ENCODE measurements around the gene FOCAD.
"Not testable (repeated sequence)": the region's sequence is repeated elsewhere in the genome, so short reads cannot be mapped to it uniquely, and the experiment has no call there.

Gene FOCAD

GRCh38 chr9:20684035-20684874 is at the start of gene FOCAD:
Gene FOCAD (plus strand): TSS chr9:20684259. CDS start chr9:20715354, 31,095 bp downstream.
- DNase-seq, result peak; percentile 92

GRCh38 chr9:20634895-20635294 is 49.2 kb upstream of the FOCAD start:
- no peak for DNase-seq

- DNase-seq, result no peak
Observed at GRCh38 chr9:20636888-20637440, 47.1 kb upstream of the FOCAD start.

- peak; percentile 76 for DNase-seq
Observed at GRCh38 chr9:20640331-20641187, 43.5 kb upstream of the FOCAD start.

- DNase-seq, result no peak
Observed at GRCh38 chr9:20642045-20642444, 42.0 kb upstream of the FOCAD start.

- no peak for DNase-seq
Observed at GRCh38 chr9:20643660-20644059, 40.4 kb upstream of the FOCAD start.

GRCh38 chr9:20646656-20647055 is 37.4 kb upstream of the FOCAD start:
- no peak for DNase-seq

GRCh38 chr9:20649381-20649780 is 34.7 kb upstream of the FOCAD start:
- DNase-seq, result no peak

- DNase-seq, result no peak
Observed at GRCh38 chr9:20650313-20650712, 33.7 kb upstream of the FOCAD start.

GRCh38 chr9:20650750-20651299 is 33.2 kb upstream of the FOCAD start:
- no peak for DNase-seq

- no peak for DNase-seq
Observed at GRCh38 chr9:20651939-20652338, 32.1 kb upstream of the FOCAD start.

- DNase-seq, result not testable (repeated sequence)
Observed at GRCh38 chr9:20658246-20658667, 25.8 kb upstream of the FOCAD start.

- DNase-seq, result no peak
Observed at GRCh38 chr9:20658677-20659473, 25.2 kb upstream of the FOCAD start.

GRCh38 chr9:20659474-20659967 is 24.5 kb upstream of the FOCAD start:
- no peak for DNase-seq

GRCh38 chr9:20662156-20662555 is 21.9 kb upstream of the FOCAD start:
- peak; percentile 21 for DNase-seq

GRCh38 chr9:20663133-20663532 is 20.9 kb upstream of the FOCAD start:
- no peak for DNase-seq

GRCh38 chr9:20664501-20664900 is 19.6 kb upstream of the FOCAD start:
- no peak for DNase-seq

- DNase-seq, result no peak
Observed at GRCh38 chr9:20670395-20670794, 13.7 kb upstream of the FOCAD start.

GRCh38 chr9:20671635-20672034 is 12.4 kb upstream of the FOCAD start:
- DNase-seq, result no peak

GRCh38 chr9:20673537-20673936 is 10.5 kb upstream of the FOCAD start:
- DNase-seq, result not testable (repeated sequence)

GRCh38 chr9:20681467-20681866 is 2.6 kb upstream of the FOCAD start:
- DNase-seq, result no peak
